ENCODE measurements around the gene SNUPN.

- TF ChIP-seq POLR2A (IDR thresholded peaks at IDR 0.05; ENCODE audit: low read depth, low read length) (no peak), POLR2AphosphoS5 (IDR thresholded peaks at IDR 0.05; ENCODE audit: low read depth, low read length) (no peak), TAF1 (IDR thresholded peaks at IDR 0.05; ENCODE audit: borderline replicate concordance, low read depth, low read length) (no peak)
Observed at GRCh38 chr15:75620841-75621391, 4.6 kb downstream of the SNUPN start.
